Keratinocyte (primary cell): ENCODE data around the gene FGGY. TPM values are rescaled to one million over a fixed set of nuclear protein-coding genes. Genes with fewer than 3 reads are reported as not detected.

ENCODE experiments used
- DNase-seq: peaks from one replicate; pipeline ENCODE4 v3.0.0-alpha.2; 2011; ENCODE audit warnings: low read depth, missing footprints, low spot score
- FAIRE-seq: peaks from 2 replicates; lab custom pipeline; 2011; peaks lifted over from hg19 to GRCh38; lab: Jason Lieb, UNC
- H2AFZ ChIP-seq: 2 replicates; pipeline ENCODE4 v1.6.0; 2012; ENCODE audit warnings: low read length, control low read depth, inconsistent platforms; ENCODE audit not compliant: control insufficient read depth
- H3K27ac ChIP-seq: 2 replicates; pipeline ENCODE4 v1.5.1; 2011; ENCODE audit warnings: low read length; ENCODE audit not compliant: control insufficient read depth, insufficient read depth
- H3K27me3 ChIP-seq: 3 replicates; pipeline ENCODE4 v1.6.0; 2011; ENCODE audit warnings: low read length; ENCODE audit not compliant: control insufficient read depth, insufficient read depth; ENCODE audit errors: extremely low read depth
- H3K36me3 ChIP-seq, 2 experiments: 2 replicates in 1 of 2; 3 replicates in 1 of 2; pipeline ENCODE4 v1.5.1; 2011; ENCODE audit warnings: low read length in 2 of 2, mild to moderate bottlenecking in 1 of 2; ENCODE audit not compliant: control insufficient read depth in 2 of 2, insufficient read depth in 2 of 2; ENCODE audit errors: extremely low read depth in 1 of 2
- H3K4me1 ChIP-seq: 3 replicates; pipeline ENCODE4 v1.5.1; 2011; ENCODE audit warnings: low read length; ENCODE audit not compliant: control insufficient read depth, insufficient read depth; ENCODE audit errors: extremely low read depth
- H3K4me2 ChIP-seq: 3 replicates; pipeline ENCODE4 v1.6.0; 2011; ENCODE audit warnings: low read depth, low read length; ENCODE audit not compliant: control insufficient read depth, insufficient read depth; ENCODE audit errors: extremely low read depth
- H3K4me3 ChIP-seq, 3 experiments: fragments of 200-600 bp in 1 of 3; sonication (generic) in 1 of 3; 2 replicates in 2 of 3; 3 replicates in 1 of 3; pipeline ENCODE4 v1.5.1; 2011 to 2016; ENCODE audit warnings: low read length in 3 of 3, mild to moderate bottlenecking in 3 of 3, control low read depth in 2 of 3, inconsistent platforms in 1 of 3, low read depth in 1 of 3, mixed read lengths in 1 of 3, mixed run types in 1 of 3, moderate library complexity in 1 of 3; ENCODE audit not compliant: control insufficient read depth in 2 of 3, insufficient read depth in 2 of 3; ENCODE audit errors: extremely low read depth in 1 of 3
- H3K79me2 ChIP-seq: 2 replicates; pipeline ENCODE4 v1.6.0; 2012; ENCODE audit warnings: low read length; ENCODE audit not compliant: control insufficient read depth, insufficient read depth
- H3K9ac ChIP-seq: 3 replicates; pipeline ENCODE4 v1.6.0; 2011; ENCODE audit warnings: low read length; ENCODE audit not compliant: control insufficient read depth, insufficient read depth; ENCODE audit errors: extremely low read depth
- H3K9me1 ChIP-seq: 3 replicates; pipeline ENCODE4 v1.6.0; 2011; ENCODE audit warnings: low read length; ENCODE audit not compliant: control insufficient read depth, insufficient read depth; ENCODE audit errors: extremely low read depth
- H3K9me3 ChIP-seq: 2 replicates; pipeline ENCODE4 v1.5.1; 2012; ENCODE audit warnings: low read depth, low read length; ENCODE audit not compliant: control insufficient read depth
- H4K20me1 ChIP-seq: 3 replicates; pipeline ENCODE4 v1.6.0; 2011; ENCODE audit warnings: low read length; ENCODE audit not compliant: control insufficient read depth, insufficient read depth; ENCODE audit errors: extremely low read depth
- CTCF ChIP-seq, 3 experiments: IDR thresholded peaks in 1 of 3; conservative IDR thresholded peaks in 1 of 3; optimal IDR thresholded peaks in 1 of 3; 2 replicates in 2 of 3; 3 replicates in 1 of 3; pipeline versions ENCODE3 to v1.5.1; 2011; ENCODE audit warnings: low read length in 3 of 3, mild to moderate bottlenecking in 3 of 3, moderate library complexity in 2 of 3, control low read depth in 1 of 3, inconsistent platforms in 1 of 3; ENCODE audit not compliant: insufficient read depth in 2 of 3; ENCODE audit errors: extremely low read depth in 1 of 3
- EZH2 ChIP-seq: IDR thresholded peaks from one replicate; pipeline ENCODE4 v1.6.1; 2012; ENCODE audit warnings: inconsistent platforms, mild to moderate bottlenecking, low read length, moderate library complexity
- dilution Hi-C: fragments of 300-500 bp; cut with MboI; formaldehyde crosslinking; loops from one replicate; pipeline ENCODE4 v1.7.0; 2020; ENCODE audit warnings: low sequenced_read_pairs; ENCODE audit not compliant: extremely low pct_ligation_motif_present
- polyA plus RNA-seq, 5 experiments: library from polyadenylated mRNA; depleted of rRNA in 3 of 5; stranded (reverse) in 3 of 5; stranded (forward) in 1 of 5; unstranded in 1 of 5; fragments of >200 nt; gene quantifications; 1 replicate in 1 of 5; 2 replicates in 3 of 5; 3 replicates in 1 of 5; pipeline versions ENCODE4 v1.2.1 to v1.2.3, GENCODE V29; 2011 to 2012; ENCODE audit warnings: missing spikeins in 2 of 5, low read depth in 1 of 5, low replicate concordance in 1 of 5

The FGGY gene
- polyA plus RNA-seq, 1 donor (not counting 4 experiments of a cell fraction or from before 2014, with no cell fraction given), result 16.6 TPM

GRCh38 chr1:59625384-59625783 is 328.5 kb downstream of the FGGY start:
- Histone ChIP-seq H3K27ac (no peak overlapping the region), H3K4me2 (no peak overlapping the region), H2AFZ (no peak overlapping the region), H4K20me1 (no peaks in the 10 kb centered on the region), H3K9me3 (no peaks in the 10 kb centered on the region), H3K9me1 (no peaks in the 10 kb centered on the region), H3K79me2 (no peaks in the 10 kb centered on the region), H3K27me3 (no peaks in the 10 kb centered on the region), H3K4me3 (no peak overlapping the region), H3K4me1 (no peaks in the 10 kb centered on the region), H3K36me3 (no peaks in the 10 kb centered on the region), H3K9ac (no peak overlapping the region)
- dilution Hi-C loops, result no loop called here
- DNase-seq (no peak), FAIRE-seq (no peak)
- TF ChIP-seq CTCF (optimal IDR thresholded peaks at IDR 0.05 in 1 of 3, IDR thresholded peaks at IDR 0.05 in 1 of 3, conservative IDR thresholded peaks at IDR 0.05 in 1 of 3; ENCODE audit: extremely low read depth in 1 of 3, insufficient read depth in 2 of 3, low read length in 3 of 3) (no peak), EZH2 (no peak)

GRCh38 chr1:59631561-59632255 is 334.8 kb downstream of the FGGY start:
- Histone ChIP-seq H3K9ac (no peak overlapping the region), H3K9me1 (no peaks in the 10 kb centered on the region), H3K4me2 (peak overlapping the region; percentile 8), H3K9me3 (no peaks in the 10 kb centered on the region), H3K27me3 (no peaks in the 10 kb centered on the region), H3K4me1 (peaks cover 10% of the 10 kb centered on the region), H3K27ac (no peak overlapping the region), H2AFZ (peak overlapping the region; percentile 50), H3K4me3 (no peak overlapping the region), H3K79me2 (no peaks in the 10 kb centered on the region), H3K36me3 (no peaks in the 10 kb centered on the region), H4K20me1 (no peaks in the 10 kb centered on the region)
- dilution Hi-C loops, result no loop called here
- DNase-seq (no peak), FAIRE-seq (peak; percentile 51)
- TF ChIP-seq CTCF (optimal IDR thresholded peaks at IDR 0.05 in 1 of 3, IDR thresholded peaks at IDR 0.05 in 1 of 3, conservative IDR thresholded peaks at IDR 0.05 in 1 of 3; ENCODE audit: extremely low read depth in 1 of 3, insufficient read depth in 2 of 3, low read length in 3 of 3), result no peak
- no peak for TF ChIP-seq EZH2
